Measurements from ENCODE around the gene NREP. TPM values are rescaled to one million over a fixed set of nuclear protein-coding genes. Genes with fewer than 3 reads are reported as not detected.

NREP gene
- total and polyA plus RNA-seq, 2 donors (not counting 3 experiments of a cell fraction or from before 2014, with no cell fraction given) = 96.7 to 112 TPM

DNA sequence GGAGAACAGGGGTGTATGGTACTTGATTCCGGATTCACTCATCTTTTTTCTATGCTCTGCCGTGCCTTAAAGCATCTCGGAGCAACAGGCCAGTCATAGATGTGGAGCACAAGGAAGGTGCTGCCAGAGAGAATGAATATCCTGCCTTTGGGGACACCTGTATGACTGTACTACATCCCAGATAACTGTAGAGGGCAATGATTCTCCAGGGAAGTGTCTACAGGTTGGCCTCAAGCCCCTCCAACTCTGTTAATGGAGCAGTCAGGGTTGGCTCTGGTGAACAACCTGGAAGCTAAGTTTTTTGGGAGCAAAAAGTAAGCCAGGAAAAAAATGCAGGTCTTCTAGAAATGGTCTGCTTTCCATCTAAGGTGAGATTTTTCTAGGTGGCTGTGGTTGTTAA is 71.0 kb downstream of the NREP start:
- no TSS peak for BruUV-seq (replicated peaks)
- Histone ChIP-seq H3K9me1 (replicated peaks; ENCODE audit: control insufficient read depth, extremely low read depth, insufficient read depth, low read length) (no peaks in the 10 kb centered on the region), H2AFZ (ENCODE audit: low read depth, low read length) (no peak overlapping the region), H3K36me3 (ENCODE audit: control insufficient read depth in 2 of 2, extremely low read depth in 1 of 2, insufficient read depth in 2 of 2, low read length in 2 of 2) (no peaks in the 10 kb centered on the region), H3K79me2 (ENCODE audit: control insufficient read depth, insufficient read depth, low read length) (no peaks in the 10 kb centered on the region), H3K27me3 (ENCODE audit: control insufficient read depth in 2 of 2, insufficient read depth in 2 of 2, low read length in 2 of 2) (no peaks in the 10 kb centered on the region), H3K27ac (ENCODE audit: insufficient read depth, low read depth, low read length) (no peak overlapping the region), H3K4me2 (ENCODE audit: insufficient read depth, low read length) (no peak overlapping the region), H3K4me1 (ENCODE audit: control insufficient read depth, extremely low read depth, insufficient read depth, low read length) (peaks cover 17% of the 10 kb centered on the region), H3K4me3 (replicated peaks in 1 of 3; ENCODE audit: insufficient read depth in 1 of 3, low read depth in 1 of 3, low read length in 3 of 3) (no peak overlapping the region), H3K9ac (replicated peaks; ENCODE audit: extremely low read depth, insufficient read depth, low read length) (no peak overlapping the region), H3K9me3 (replicated peaks; ENCODE audit: control insufficient read depth, insufficient read depth, low read length) (no peaks in the 10 kb centered on the region), H4K20me1 (replicated peaks; ENCODE audit: control insufficient read depth, extremely low read depth, insufficient read depth, low read length) (no peaks in the 10 kb centered on the region)
- POLR2A ChIA-PET = no interaction called here
- no peak for DNase-seq (ENCODE audit: low read depth, low spot score)
- dilution Hi-C loops (cut with MboI; ENCODE audit: extremely low pct_ligation_motif_present, low sequenced_read_pairs) (no loop called here), intact Hi-C loops (cut with micrococcal nuclease) (no loop called here)
- CTCF ChIA-PET = interaction anchor here (1.0 to 1.7 kb wide), 3 partner anchors 42 to 154 kb away, joined by 3 to 8 read pairs (median 6); no protein-coding TSS in a partner anchor
- TF ChIP-seq EZH2 (IDR thresholded peaks at IDR 0.05; ENCODE audit: borderline replicate concordance, low read depth, low read length, severe bottlenecking) = no peak
- no peak for TF ChIP-seq GATA2 (IDR thresholded peaks at IDR 0.05; ENCODE audit: insufficient read depth, insufficient read length, low read depth, low read length)
- TF ChIP-seq MAX (IDR thresholded peaks at IDR 0.05; ENCODE audit: insufficient read depth, insufficient read length) = no peak
- TF ChIP-seq FOS (IDR thresholded peaks at IDR 0.05; ENCODE audit: borderline replicate concordance, insufficient read depth, low read length) = no peak
- TF ChIP-seq JUN (IDR thresholded peaks at IDR 0.05; ENCODE audit: borderline replicate concordance, insufficient read depth, insufficient read length, low read depth) = no peak
- TF ChIP-seq POLR2AphosphoS5 (IDR thresholded peaks at IDR 0.05; ENCODE audit: insufficient read depth, low read depth, low read length) = no peak
- no peak for TF ChIP-seq MYC (IDR thresholded peaks at IDR 0.05; ENCODE audit: low read depth, low read length)
- TF ChIP-seq, protein P1, sequence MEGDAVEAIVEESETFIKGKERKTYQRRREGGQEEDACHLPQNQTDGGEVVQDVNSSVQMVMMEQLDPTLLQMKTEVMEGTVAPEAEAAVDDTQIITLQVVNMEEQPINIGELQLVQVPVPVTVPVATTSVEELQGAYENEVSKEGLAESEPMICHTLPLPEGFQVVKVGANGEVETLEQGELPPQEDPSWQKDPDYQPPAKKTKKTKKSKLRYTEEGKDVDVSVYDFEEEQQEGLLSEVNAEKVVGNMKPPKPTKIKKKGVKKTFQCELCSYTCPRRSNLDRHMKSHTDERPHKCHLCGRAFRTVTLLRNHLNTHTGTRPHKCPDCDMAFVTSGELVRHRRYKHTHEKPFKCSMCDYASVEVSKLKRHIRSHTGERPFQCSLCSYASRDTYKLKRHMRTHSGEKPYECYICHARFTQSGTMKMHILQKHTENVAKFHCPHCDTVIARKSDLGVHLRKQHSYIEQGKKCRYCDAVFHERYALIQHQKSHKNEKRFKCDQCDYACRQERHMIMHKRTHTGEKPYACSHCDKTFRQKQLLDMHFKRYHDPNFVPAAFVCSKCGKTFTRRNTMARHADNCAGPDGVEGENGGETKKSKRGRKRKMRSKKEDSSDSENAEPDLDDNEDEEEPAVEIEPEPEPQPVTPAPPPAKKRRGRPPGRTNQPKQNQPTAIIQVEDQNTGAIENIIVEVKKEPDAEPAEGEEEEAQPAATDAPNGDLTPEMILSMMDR (IDR thresholded peaks at IDR 0.05; ENCODE audit: extremely low read depth in 1 of 2, insufficient read depth in 1 of 2, low read depth in 1 of 2, low read length in 2 of 2) = no peak
- TF ChIP-seq POLR2A (IDR thresholded peaks at IDR 0.05; ENCODE audit: low read depth, low read length) = no peak
- FAIRE-seq = no peak

Data from endothelial cell of umbilical vein (primary cell).